GM23248 (cell line): ENCODE results near the gene CUX1. TPM values are rescaled to one million over a fixed set of nuclear protein-coding genes. Genes with fewer than 3 reads are reported as not detected.

Source experiments
- DNase-seq: peaks from one replicate; pipeline ENCODE4 v3.0.0-alpha.2; 2015
- H2AFZ ChIP-seq: fragments of 200-600 bp; sonication (generic); 2 replicates; pipeline ENCODE4 v1.6.1; 2016; ENCODE audit warnings: antibody characterized with exemption
- H3F3A ChIP-seq: fragments of 200-600 bp; sonication (generic); 2 replicates; pipeline ENCODE4 v1.6.1; 2016; ENCODE audit warnings: mild to moderate bottlenecking, antibody characterized with exemption, mixed run types; ENCODE audit not compliant: insufficient read depth
- H3K27ac ChIP-seq: fragments of 200-600 bp; sonication (generic); 2 replicates; pipeline ENCODE4 v1.5.1; 2016; ENCODE audit warnings: mild to moderate bottlenecking
- H3K27me3 ChIP-seq: fragments of 200-600 bp; sonication (generic); replicated peaks from 2 replicates; pipeline ENCODE4 v1.6.1; 2016; ENCODE audit warnings: mild to moderate bottlenecking; ENCODE audit not compliant: insufficient read depth
- H3K36me3 ChIP-seq: fragments of 200-600 bp; sonication (generic); 2 replicates; pipeline ENCODE4 v1.6.1; 2016; ENCODE audit warnings: low read depth, mild to moderate bottlenecking
- H3K4me1 ChIP-seq: fragments of 200-600 bp; sonication (generic); 2 replicates; pipeline ENCODE4 v1.6.1; 2016; ENCODE audit warnings: mild to moderate bottlenecking; ENCODE audit not compliant: insufficient read depth
- H3K4me2 ChIP-seq: fragments of 200-600 bp; sonication (generic); one replicate; pipeline ENCODE4 v1.6.1; 2016; ENCODE audit warnings: mild to moderate bottlenecking; ENCODE audit not compliant: unreplicated experiment
- H3K4me3 ChIP-seq: fragments of 200-600 bp; sonication (generic); 2 replicates; pipeline ENCODE4 v1.5.1; 2016; ENCODE audit warnings: mild to moderate bottlenecking
- H3K79me2 ChIP-seq: fragments of 200-600 bp; sonication (generic); 2 replicates; pipeline ENCODE4 v1.6.1; 2016; ENCODE audit warnings: mild to moderate bottlenecking; ENCODE audit not compliant: insufficient read depth
- H3K9ac ChIP-seq: fragments of 200-600 bp; sonication (generic); 2 replicates; pipeline ENCODE4 v1.6.1; 2016; ENCODE audit warnings: mild to moderate bottlenecking
- H3K9me2 ChIP-seq: fragments of 200-600 bp; sonication (generic); 2 replicates; pipeline ENCODE4 v1.6.1; 2016; ENCODE audit warnings: mixed run types, mild to moderate bottlenecking, moderate library complexity; ENCODE audit not compliant: insufficient read depth
- H3K9me3 ChIP-seq: fragments of 200-600 bp; sonication (generic); one replicate; pipeline ENCODE4 v1.6.1; 2017; ENCODE audit warnings: low read depth
- H4K20me1 ChIP-seq: fragments of 200-600 bp; sonication (generic); 2 replicates; pipeline ENCODE4 v1.6.0; 2016; ENCODE audit not compliant: insufficient read depth
- EZH2 ChIP-seq: fragments of 200-600 bp; sonication (generic); IDR thresholded peaks from 2 replicates; pipeline ENCODE4 v1.6.1; 2018; ENCODE audit warnings: antibody characterized with exemption, mild to moderate bottlenecking; ENCODE audit not compliant: insufficient read depth, poor library complexity, severe bottlenecking
- EZH2phosphoT487 ChIP-seq: fragments of 200-600 bp; sonication (generic); IDR thresholded peaks from 2 replicates; pipeline ENCODE4 v1.6.1; 2018; ENCODE audit warnings: antibody characterized with exemption, moderate library complexity, mild to moderate bottlenecking, low read depth; ENCODE audit not compliant: insufficient read depth
- WGBS, 2 experiments: methylation state at CpG; one replicate each; pipeline ENCODE4 v1.1.6; 2015 to 2017; ENCODE audit warnings: low lambda C conversion rate in 2 of 2, low coverage in 1 of 2; ENCODE audit errors: missing lambda C conversion rate in 2 of 2; 5-methylcytosine and 5-hydroxymethylcytosine counted together
- in situ Hi-C: fragments of 300-500 bp; cut with MboI; formaldehyde crosslinking; loops from 2 replicates; pipeline ENCODE4 v1.15.0; 2020
- polyA plus RNA-seq: library from polyadenylated mRNA; unstranded; fragments of >200 nt; fragmentation: Nextera tagmentation; extraction: Ambion mirVana; gene quantifications from 2 replicates; pipeline ENCODE4 v1.2.1, GENCODE V29; 2016
- total RNA-seq: library from RNA; depleted of rRNA; stranded (reverse); fragments of >200 nt; shearing (Covaris generic); gene quantifications from 2 replicates; pipeline ENCODE4 v1.2.3, GENCODE V29; 2014

CUX1 gene
- total and polyA plus RNA-seq, 2 experiments from 2014 or later = 30.2 to 34.9 TPM

GRCh38 chr7:101943889-101944600 is 126.6 kb downstream of the CUX1 start:
- Histone ChIP-seq H3K4me1 (peaks cover 20% of the 10 kb centered on the region), H3K27me3 (no peaks in the 10 kb centered on the region), H3K4me2 (no peak overlapping the region), H3K9me3 (no peaks in the 10 kb centered on the region), H3K79me2 (peaks cover 39% of the 10 kb centered on the region), H4K20me1 (no peaks in the 10 kb centered on the region), H3K4me3 (no peak overlapping the region), H3K9me2 (no peaks in the 10 kb centered on the region), H3K27ac (no peak overlapping the region), H2AFZ (no peak overlapping the region), H3K36me3 (no peaks in the 10 kb centered on the region), H3K9ac (no peak overlapping the region), H3F3A (peaks cover 11% of the 10 kb centered on the region)
- 96 to 99% methylated on average over 14 of the region's 14 CpGs for WGBS, 2 experiments
- in situ Hi-C loops = no loop called here
- DNase-seq = no peak
- TF ChIP-seq EZH2phosphoT487 (no peak), EZH2 (no peak)

GRCh38 chr7:101944611-101945010 is 127.2 kb downstream of the CUX1 start:
- H3K36me3 ChIP-seq = no peaks in the 10 kb centered on the region
- WGBS, 2 experiments = 98 to 99% methylated on average over 10 of the region's 10 CpGs
- H3K4me1 ChIP-seq = peaks cover 20% of the 10 kb centered on the region
- H3K4me3 ChIP-seq = no peak overlapping the region
- no peak overlapping the region for H2AFZ ChIP-seq
- peaks cover 11% of the 10 kb centered on the region for H3F3A ChIP-seq
- H3K4me2 ChIP-seq = no peak overlapping the region
- H4K20me1 ChIP-seq = no peaks in the 10 kb centered on the region
- H3K79me2 ChIP-seq = peaks cover 39% of the 10 kb centered on the region
- no peaks in the 10 kb centered on the region for H3K9me2 ChIP-seq
- H3K27me3 ChIP-seq = no peaks in the 10 kb centered on the region
- DNase-seq = no peak
- no peaks in the 10 kb centered on the region for H3K9me3 ChIP-seq
- in situ Hi-C loops = no loop called here
- no peak overlapping the region for H3K27ac ChIP-seq
- no peak for TF ChIP-seq EZH2
- no peak for TF ChIP-seq EZH2phosphoT487
- H3K9ac ChIP-seq = no peak overlapping the region

- no peak overlapping the region for H3K9ac ChIP-seq
- H3F3A ChIP-seq = peaks cover 11% of the 10 kb centered on the region
- no peak for TF ChIP-seq EZH2
- no peak for TF ChIP-seq EZH2phosphoT487
- no peak overlapping the region for H3K4me2 ChIP-seq
- H4K20me1 ChIP-seq = no peaks in the 10 kb centered on the region
- no peaks in the 10 kb centered on the region for H3K27me3 ChIP-seq
- no peaks in the 10 kb centered on the region for H3K36me3 ChIP-seq
- H3K79me2 ChIP-seq = peaks cover 39% of the 10 kb centered on the region
- no peak overlapping the region for H2AFZ ChIP-seq
- no peak for DNase-seq
- H3K9me2 ChIP-seq = no peaks in the 10 kb centered on the region
- no peak overlapping the region for H3K4me3 ChIP-seq
- in situ Hi-C loops = no loop called here
- H3K9me3 ChIP-seq = no peaks in the 10 kb centered on the region
- no peak overlapping the region for H3K27ac ChIP-seq
- peaks cover 20% of the 10 kb centered on the region for H3K4me1 ChIP-seq
- 95 to 96% methylated on average over 15 of the region's 15 CpGs for WGBS, 2 experiments
These were observed 127.8 kb downstream of the CUX1 start for GRCh38 chr7:101945034-101945758.

- Histone ChIP-seq H3F3A (no peaks in the 10 kb centered on the region), H3K27ac (no peak overlapping the region), H2AFZ (no peak overlapping the region), H3K27me3 (no peaks in the 10 kb centered on the region), H3K9ac (no peak overlapping the region), H3K9me3 (no peaks in the 10 kb centered on the region), H3K9me2 (no peaks in the 10 kb centered on the region), H3K4me3 (no peak overlapping the region), H3K79me2 (peaks cover 33% of the 10 kb centered on the region), H3K4me1 (peaks cover 11% of the 10 kb centered on the region), H3K4me2 (no peak overlapping the region), H3K36me3 (no peaks in the 10 kb centered on the region), H4K20me1 (no peaks in the 10 kb centered on the region)
- DNase-seq = no peak
- 93 to 94% methylated on average over 10 of the region's 10 CpGs for WGBS, 2 experiments
- in situ Hi-C loops = no loop called here
- no peak for TF ChIP-seq EZH2
- no peak for TF ChIP-seq EZH2phosphoT487
These were observed 130.5 kb downstream of the CUX1 start for GRCh38 chr7:101947899-101948298.
